Stromal cell of bone marrow (primary cell): ENCODE results near the gene CRACDL.
A peak's percentile ranks its signal among the peaks of the same experiment; 100 is the strongest.

Experiments used
- DNase-seq: peaks from one replicate; pipeline ENCODE4 v3.0.0-alpha.2; 2012; ENCODE audit warnings: low read depth

Gene CRACDL

GRCh38 chr2:98935777-98936352 is at the start of gene CRACDL:
Gene CRACDL, minus strand, starts transcription at chr2:98936225. Its CDS starts 89,425 bp downstream, at chr2:98846800.
- no peak for DNase-seq

- DNase-seq, result no peak
These were observed 39.6 kb upstream of the CRACDL start for GRCh38 chr2:98975611-98976010.

- no peak for DNase-seq
These were observed 36.6 kb upstream of the CRACDL start for GRCh38 chr2:98972582-98973167.

GRCh38 chr2:98959810-98960507 is 23.9 kb upstream of the CRACDL start:
- no peak for DNase-seq

GRCh38 chr2:98952966-98953365 is 16.9 kb upstream of the CRACDL start:
- DNase-seq, result no peak

- no peak for DNase-seq
These were observed 13.1 kb upstream of the CRACDL start for GRCh38 chr2:98948956-98949739.

- DNase-seq, result no peak
These were observed 11.5 kb upstream of the CRACDL start for GRCh38 chr2:98947554-98947953.

- no peak for DNase-seq
These were observed 10.8 kb upstream of the CRACDL start for GRCh38 chr2:98946855-98947254.

GRCh38 chr2:98944775-98945174 is 8.8 kb upstream of the CRACDL start:
- DNase-seq, result peak; percentile 44

GRCh38 chr2:98940102-98940501 is 4.1 kb upstream of the CRACDL start:
- DNase-seq, result no peak

- DNase-seq, result no peak
These were observed 1.9 kb upstream of the CRACDL start for GRCh38 chr2:98937906-98938305.

GRCh38 chr2:98936353-98937351 is 627 bp upstream of the CRACDL start:
- DNase-seq, result no peak

GRCh38 chr2:98935111-98935770 is 784 bp downstream of the CRACDL start:
- no peak for DNase-seq

GRCh38 chr2:98932778-98933343 is 3.2 kb downstream of the CRACDL start:
- no peak for DNase-seq

GRCh38 chr2:98932164-98932563 is 3.9 kb downstream of the CRACDL start:
- DNase-seq, result no peak

GRCh38 chr2:98931596-98931995 is 4.4 kb downstream of the CRACDL start:
- no peak for DNase-seq

GRCh38 chr2:98929920-98930319 is 6.1 kb downstream of the CRACDL start:
- DNase-seq, result no peak

GRCh38 chr2:98928242-98928641 is 7.8 kb downstream of the CRACDL start:
- DNase-seq, result no peak

GRCh38 chr2:98927027-98927426 is 9.0 kb downstream of the CRACDL start:
- no peak for DNase-seq

- no peak for DNase-seq
These were observed 9.4 kb downstream of the CRACDL start for GRCh38 chr2:98926601-98927000.

GRCh38 chr2:98924910-98925309 is 11.1 kb downstream of the CRACDL start:
- DNase-seq, result no peak
